ENCODE results near the gene SEMA5A.

SEMA5A gene

GRCh38 chr5:9523090-9523823 lies 22.6 kb downstream of the SEMA5A start:
- no peak for DNase-seq

- peak in 11 of 58 donors; percentile 9 to 49 (median 24) for DNase-seq
Measured at GRCh38 chr5:9519537-9519936, 26.3 kb downstream of the SEMA5A start.

- DNase-seq, result no peak
Measured at GRCh38 chr5:9516591-9516990, 29.3 kb downstream of the SEMA5A start.

GRCh38 chr5:9515436-9515835 lies 30.4 kb downstream of the SEMA5A start:
- no peak for DNase-seq

GRCh38 chr5:9514968-9515367 lies 30.9 kb downstream of the SEMA5A start:
- no peak for DNase-seq

- no peak for DNase-seq
Measured at GRCh38 chr5:9513827-9514226, 32.0 kb downstream of the SEMA5A start.

GRCh38 chr5:9512457-9512856 lies 33.4 kb downstream of the SEMA5A start:
- no peak for DNase-seq

- peak in 3 of 58 donors; percentile 6 to 16 (median 12) for DNase-seq
Measured at GRCh38 chr5:9507974-9508373, 37.9 kb downstream of the SEMA5A start.

- DNase-seq, result no peak
Measured at GRCh38 chr5:9505225-9505624, 40.6 kb downstream of the SEMA5A start.

- DNase-seq, result no peak
Measured at GRCh38 chr5:9502864-9503263, 43.0 kb downstream of the SEMA5A start.

GRCh38 chr5:9502050-9502834 lies 43.6 kb downstream of the SEMA5A start:
- no peak for DNase-seq

- no peak for DNase-seq
Measured at GRCh38 chr5:9500625-9501024, 45.2 kb downstream of the SEMA5A start.

- DNase-seq, result no peak
Measured at GRCh38 chr5:9500193-9500592, 45.7 kb downstream of the SEMA5A start.

- DNase-seq, result no peak
Measured at GRCh38 chr5:9499498-9499876, 46.4 kb downstream of the SEMA5A start.

- no peak for DNase-seq
Measured at GRCh38 chr5:9498541-9499497, 47.1 kb downstream of the SEMA5A start.

GRCh38 chr5:9497347-9497746 lies 48.5 kb downstream of the SEMA5A start:
- DNase-seq, result no peak

- DNase-seq, result no peak
Measured at GRCh38 chr5:9496801-9497200, 49.1 kb downstream of the SEMA5A start.

- DNase-seq, result no peak
Measured at GRCh38 chr5:9495121-9495520, 50.8 kb downstream of the SEMA5A start.

GRCh38 chr5:9494301-9494700 lies 51.6 kb downstream of the SEMA5A start:
- DNase-seq, result no peak

GRCh38 chr5:9490494-9491097 lies 55.3 kb downstream of the SEMA5A start:
- DNase-seq, result no peak

- DNase-seq, result no peak
Measured at GRCh38 chr5:9483779-9484178, 62.1 kb downstream of the SEMA5A start.
